HTR-8/SVneo (cell line): ENCODE results near the gene TSPAN12.
"Not testable (repeated sequence)": the region's sequence is repeated elsewhere in the genome, so short reads cannot be mapped to it uniquely, and the experiment has no call there.

ENCODE experiments used
- DNase-seq: peaks from one replicate; pipeline ENCODE4 v3.0.0; 2011; ENCODE audit warnings: low spot score, mixed read lengths; ENCODE audit not compliant: insufficient read length
- FAIRE-seq: peaks from 2 replicates; lab custom pipeline; 2011; peaks lifted over from hg19 to GRCh38; lab: Jason Lieb, UNC

TSPAN12 gene

DNA sequence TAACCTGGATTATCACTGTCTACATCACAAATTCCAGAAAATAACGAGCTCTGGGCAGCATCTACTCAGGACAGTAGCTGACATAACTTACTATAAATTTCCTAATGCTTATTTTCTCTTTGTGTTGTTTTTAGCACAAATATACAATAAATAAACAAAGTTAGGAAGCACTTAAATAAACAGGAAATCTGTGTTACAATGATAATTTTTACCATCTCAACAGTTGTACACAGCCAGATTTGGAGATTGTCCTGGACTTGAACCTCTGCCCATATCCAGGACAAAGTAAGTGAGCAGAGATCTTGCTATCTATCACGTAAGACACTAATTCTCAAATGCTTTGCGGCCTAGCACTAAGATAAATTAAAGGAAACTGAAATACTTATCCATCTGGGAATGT, 48.7 kb downstream of the TSPAN12 start:
- FAIRE-seq: no peak

DNA sequence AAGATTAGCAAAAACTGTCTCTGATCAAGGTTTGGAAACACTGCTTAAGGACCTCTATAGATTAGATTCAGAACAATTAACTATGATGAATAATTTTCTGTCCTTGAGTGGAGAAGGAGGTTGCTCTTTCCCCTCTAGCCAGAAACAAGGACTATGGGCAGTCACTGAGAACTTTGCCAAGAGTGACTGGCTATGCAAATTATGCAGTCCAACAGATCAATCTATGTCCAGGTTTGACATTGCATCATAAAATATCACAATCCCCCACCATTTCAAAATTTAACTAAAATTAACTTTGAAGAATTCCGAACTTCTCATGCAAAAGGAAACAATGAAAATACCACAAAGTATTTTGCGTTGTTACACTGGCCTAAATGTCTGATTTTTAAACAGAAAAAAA, 50.6 kb downstream of the TSPAN12 start:
- no peak for DNase-seq
- no peak for FAIRE-seq

More for the DNA sequence above, 48.7 kb downstream of the TSPAN12 start:
- no peak for DNase-seq

DNA sequence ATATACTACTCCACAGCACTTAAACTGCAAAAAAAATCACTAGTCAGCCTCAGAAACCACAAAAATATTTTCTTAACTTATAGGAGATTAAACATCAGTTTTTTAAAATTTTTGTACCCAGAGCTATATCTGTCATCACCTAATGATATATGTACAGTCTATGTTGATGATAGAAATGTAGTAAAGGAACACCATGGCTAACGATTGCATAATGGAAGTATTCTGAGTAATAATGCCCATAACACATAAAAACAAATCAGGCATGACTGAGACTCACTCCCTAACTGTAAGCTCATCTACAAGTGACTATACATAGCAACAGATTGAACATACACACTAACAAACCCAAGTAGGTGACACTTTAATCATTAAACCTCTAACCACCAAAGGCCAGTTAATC, 51.3 kb downstream of the TSPAN12 start:
- DNase-seq (no peak), FAIRE-seq (no peak)

DNA sequence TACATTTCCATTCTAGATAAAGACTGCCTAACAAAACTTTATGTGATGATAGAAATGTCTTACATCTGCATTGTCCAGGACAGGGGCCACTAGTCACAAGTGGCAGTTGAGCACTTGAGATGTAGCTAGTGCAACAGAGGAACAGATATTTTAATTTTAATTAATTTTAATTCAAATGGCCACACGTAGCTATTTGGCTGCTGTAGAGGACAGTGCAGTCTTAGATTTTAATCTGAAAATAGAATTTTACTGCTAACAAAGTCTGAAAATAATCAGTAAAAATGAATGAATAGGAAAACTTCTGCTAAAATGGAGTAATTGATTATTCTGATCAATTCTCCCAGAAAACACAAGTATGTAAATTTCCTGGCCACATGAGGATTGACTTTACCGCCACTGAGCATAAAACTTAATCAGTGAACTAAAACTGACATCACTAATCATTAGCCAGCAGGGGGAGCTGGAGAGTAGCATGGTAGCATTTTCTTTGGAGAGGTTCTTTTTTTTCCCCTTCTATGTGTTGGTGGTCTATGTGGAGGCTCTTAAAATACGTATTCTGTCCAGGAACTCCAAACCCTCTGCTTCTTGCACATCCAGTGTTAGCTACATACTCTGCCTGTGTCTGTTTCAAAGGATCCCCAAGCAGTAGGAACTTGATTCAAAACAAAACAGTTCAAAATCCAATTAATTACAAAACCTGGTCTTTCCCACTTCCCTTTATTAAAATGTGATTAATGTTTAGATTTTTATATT, 52.1 kb downstream of the TSPAN12 start:
- no peak for FAIRE-seq
- DNase-seq: peak; percentile 18

DNA sequence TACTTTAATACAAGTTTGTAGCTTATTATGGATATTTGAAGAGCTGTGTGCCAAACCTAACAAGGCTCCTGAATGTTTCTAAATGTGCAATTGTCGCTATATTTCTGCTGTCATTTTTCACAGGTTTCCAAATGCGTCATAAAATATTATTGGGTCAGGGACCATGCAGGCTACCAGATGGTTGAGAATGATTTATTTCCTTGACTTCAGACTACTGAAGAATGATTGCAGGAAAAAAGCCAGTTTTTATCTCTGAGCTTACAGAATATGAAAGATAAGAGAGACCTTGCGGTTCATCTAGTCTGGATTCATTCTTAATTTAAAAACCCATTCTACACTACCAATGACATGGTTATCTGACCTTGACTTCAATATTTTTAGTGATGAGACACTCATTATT, 55.2 kb downstream of the TSPAN12 start:
- FAIRE-seq: no peak
- DNase-seq: no peak

DNA sequence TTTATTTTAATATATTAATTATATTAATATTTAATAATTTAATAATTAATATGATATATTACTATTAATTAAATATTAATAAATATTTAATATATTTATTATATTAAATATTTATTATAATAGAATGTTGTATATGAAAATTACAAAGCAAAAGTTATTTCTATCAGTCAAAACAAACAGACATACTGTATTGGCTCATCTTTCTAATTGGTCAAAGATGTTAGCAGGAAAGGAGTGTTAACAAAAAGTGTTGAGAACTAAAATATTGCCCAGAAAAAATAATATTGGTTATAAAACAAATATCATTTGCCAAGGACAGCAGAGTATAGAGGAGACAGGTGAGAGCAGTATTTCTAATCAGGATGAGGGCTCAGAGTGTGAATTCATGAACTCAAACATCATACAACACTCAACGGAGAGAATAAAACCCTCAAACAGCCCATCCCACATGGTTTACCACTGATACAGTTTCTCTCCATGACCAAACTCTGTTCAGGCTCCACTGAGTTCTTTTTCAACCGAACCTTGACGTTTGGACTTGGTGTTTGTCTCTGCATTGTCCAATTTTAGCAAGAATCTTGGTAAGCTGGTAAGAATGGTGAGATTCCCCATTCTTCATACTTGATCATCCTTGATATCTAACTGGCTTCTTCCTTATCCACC, 58.0 kb downstream of the TSPAN12 start:
- no peak for FAIRE-seq
- no peak for DNase-seq

DNA sequence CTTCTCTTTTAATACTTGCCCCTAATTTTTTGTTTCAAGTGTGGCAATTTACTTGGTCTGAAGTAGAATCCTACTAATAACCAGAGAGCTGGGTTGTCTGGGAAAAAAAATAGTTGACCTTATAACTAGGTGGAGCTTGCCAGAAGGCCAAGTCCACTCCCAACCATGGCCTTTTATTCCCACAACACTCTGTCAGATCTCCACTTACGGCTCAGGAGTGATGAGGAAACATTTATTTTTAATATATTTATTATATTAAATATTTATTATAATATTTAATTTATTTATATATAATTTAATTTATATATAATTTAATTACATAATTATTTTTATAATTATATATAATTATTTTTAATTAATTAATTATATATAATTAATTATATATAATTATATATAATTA, 58.8 kb downstream of the TSPAN12 start:
- DNase-seq: no peak
- no peak for FAIRE-seq

DNA sequence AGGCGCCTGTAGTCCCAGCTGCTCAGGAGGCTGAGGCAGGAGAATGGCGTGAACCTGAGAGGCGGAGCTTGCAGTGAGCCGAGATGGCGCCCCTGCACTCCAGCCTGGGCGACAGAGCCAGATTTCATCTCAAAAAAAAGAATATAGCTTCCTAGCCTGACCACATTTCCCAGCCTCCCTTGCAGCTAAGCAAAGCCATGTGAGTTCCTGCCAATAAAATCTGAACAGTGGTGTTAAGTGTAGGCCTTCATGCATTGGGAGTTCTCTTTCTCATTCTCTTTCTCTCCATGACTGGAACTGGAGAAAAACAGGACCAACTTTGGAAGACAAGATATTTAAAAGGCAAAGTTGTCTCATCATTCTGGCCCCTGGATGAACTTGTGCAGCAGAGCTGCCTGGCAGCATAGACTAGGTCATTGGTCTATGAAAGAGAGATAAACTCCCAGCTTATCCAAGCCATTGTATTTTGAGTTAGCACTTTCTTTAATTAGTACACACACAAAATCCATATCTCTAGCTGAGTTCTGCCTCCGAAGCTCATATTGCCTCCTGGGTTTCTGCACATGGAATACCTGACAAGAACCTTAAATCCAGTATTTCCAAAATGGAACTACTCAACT, 60.8 kb downstream of the TSPAN12 start:
- no peak for FAIRE-seq
- no peak for DNase-seq

DNA sequence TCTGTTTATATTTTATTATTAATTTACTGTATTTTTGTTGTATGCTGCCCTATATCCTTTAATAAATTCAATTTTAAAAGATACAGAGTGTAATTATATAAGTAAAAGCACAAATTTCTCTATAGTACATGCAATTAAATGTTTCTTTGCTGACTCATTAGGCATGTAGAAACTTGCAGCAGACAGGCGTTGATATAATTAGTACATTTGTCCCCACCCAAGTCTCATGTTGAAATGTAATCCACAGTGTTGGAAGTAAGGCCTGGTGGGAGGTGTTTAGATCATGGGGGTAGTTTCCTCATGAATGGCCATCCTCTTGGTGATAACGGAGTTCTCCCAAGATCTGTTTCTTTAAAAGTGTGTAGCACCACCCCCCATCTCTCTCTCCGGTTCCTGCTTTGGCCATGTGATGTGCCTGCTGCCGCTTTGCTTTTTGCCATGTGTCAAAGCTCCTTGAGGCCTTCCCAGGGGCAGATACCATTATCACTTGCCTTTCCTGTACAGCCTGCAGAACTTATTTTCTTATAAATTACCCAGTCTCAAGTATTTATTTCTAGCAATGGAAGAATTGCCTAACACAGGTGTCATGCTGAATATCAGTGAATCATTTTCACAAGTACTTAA, 63.7 kb downstream of the TSPAN12 start:
- DNase-seq (no peak), FAIRE-seq (no peak)

DNA sequence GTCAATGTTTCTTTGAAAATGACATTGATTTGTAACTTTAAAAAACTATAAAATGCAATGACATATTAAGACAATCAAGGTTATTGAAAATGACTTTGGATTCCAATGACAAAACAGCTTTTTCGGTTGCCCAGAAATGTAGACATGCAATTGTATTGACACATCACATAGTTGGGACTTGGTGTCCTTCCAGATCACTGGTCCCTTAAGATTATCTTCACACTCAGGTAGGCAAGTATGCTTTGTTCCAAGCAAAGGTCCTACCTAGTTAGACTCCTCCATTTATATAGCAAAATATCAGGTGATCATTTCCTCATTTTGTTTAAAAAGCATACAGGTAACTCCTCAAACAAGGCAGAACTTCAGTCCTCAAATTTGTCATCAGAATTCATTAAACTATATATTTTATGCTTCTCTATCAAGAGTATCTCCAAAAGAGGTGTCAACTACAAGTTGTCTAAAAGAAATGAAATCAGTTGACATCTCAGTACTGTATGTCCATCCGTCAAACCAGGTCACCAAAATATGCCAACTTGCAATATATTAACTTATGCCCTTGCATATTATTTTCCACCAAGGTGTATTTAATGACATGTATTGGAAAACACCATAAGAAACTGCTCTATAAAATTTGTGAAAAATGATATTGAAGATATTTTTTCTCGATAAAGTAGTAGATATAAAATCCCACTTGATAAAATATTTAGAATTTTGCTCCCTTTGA, 64.6 kb downstream of the TSPAN12 start:
- FAIRE-seq (no peak), DNase-seq (no peak)

DNA sequence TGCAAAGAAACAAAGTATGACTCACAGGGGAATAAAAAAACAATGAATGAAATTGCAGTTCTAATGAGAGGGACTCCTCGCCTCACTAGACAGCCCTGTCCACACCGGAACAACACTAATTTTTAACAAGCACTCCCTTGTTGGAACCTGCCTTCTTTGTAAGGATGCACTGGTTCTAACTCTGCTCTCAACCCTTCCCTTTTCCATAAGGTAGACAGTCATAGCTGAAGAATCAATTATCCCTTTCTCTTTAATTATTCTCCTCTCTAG, 65.1 kb downstream of the TSPAN12 start:
- DNase-seq (no peak), FAIRE-seq (no peak)

DNA sequence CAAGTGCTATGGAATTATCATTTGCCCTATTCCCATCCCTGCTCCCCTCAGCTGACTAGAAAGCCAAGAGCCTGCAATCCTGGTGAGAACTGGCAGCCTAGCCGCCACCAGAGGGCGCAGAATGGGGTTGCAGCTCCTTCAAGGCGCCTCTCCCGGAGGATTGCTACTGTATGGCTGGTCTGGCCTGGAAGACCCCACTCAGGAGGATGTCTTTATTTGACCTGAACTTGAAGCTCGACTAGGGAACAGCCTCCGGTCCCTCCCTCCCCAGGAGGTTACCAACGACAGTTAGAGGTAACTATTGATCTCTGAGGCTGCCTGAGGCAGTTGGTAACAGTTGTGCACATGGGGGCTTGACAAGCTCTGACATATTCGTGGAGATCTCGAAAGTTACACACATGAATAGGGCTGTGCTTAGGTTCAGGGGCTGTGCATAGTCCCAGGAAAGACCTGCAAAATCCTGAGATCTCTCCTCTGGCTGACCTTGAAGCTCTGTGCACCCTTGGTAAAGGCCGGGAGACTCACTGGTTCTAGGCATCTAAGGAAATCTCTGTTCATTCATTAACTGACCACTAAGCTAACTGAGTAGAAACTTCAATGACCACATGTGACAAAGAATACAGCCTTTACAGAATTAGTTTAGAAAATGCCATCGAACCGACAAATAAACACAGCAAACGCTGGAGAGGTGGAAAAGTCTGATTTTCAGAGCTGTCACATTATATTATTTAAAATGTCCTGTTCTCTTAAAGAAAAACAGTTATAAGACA, 65.7 kb downstream of the TSPAN12 start:
- peak; percentile 26 for DNase-seq
- FAIRE-seq: no peak

DNA sequence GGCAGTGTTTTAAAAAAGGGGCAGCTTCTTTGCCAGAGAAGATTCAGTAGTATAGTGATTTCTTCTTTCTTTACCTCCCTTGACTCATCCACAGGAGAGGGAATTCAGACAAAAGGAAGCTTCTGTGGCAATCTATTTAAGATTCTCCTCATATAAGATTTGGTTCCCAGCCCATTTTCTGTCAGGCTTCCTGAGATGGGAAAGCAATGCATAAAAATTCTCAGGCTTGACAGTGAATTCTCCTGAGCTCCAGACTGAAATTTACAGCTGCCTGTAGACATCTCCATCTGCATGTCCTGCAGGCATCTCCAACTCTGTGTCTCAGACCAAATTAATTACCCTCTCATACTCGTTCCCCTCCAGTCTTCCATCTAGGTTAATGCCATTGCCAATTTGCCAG, 72.8 kb downstream of the TSPAN12 start:
- DNase-seq: no peak
- no peak for FAIRE-seq

DNA sequence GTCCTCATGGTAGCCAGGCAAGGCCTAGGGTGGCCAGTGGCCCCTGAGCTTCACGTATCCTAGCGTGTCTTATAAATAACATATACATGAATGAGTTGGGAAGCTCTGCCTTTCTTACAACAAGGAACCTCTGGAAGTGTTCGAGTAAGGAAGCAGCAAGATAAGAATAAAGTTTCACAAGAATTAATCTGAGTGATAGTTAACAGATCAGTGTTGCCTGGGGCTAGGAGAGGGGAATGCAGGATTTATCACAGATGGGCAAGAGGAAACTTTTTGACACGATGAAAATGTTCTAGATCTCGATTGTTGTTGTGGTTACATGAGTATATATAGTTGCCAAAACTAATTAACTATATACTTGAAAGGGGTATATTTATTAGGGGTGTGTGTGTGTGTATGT, 74.2 kb downstream of the TSPAN12 start:
- DNase-seq (no peak), FAIRE-seq (no peak)

DNA sequence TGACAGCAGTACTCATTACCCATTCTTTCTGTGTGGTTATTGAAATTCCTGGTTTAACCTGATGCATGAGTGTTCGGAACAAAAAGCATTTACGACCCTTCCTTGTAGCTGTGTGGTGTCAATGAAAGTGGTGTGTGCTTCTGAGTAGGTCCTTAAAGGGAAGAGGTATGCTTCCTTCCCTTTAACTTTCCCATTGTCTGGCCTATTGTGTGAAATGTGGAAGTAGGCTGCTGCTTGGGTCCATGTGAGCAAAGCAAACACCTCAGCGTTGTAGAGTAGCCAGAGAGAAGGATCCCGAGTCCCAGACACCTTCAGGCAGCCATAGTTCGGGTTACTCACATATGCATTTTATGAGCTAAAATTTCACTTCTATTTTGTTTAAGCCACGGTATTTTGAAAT, 74.7 kb downstream of the TSPAN12 start:
- FAIRE-seq (no peak), DNase-seq (no peak)

DNA sequence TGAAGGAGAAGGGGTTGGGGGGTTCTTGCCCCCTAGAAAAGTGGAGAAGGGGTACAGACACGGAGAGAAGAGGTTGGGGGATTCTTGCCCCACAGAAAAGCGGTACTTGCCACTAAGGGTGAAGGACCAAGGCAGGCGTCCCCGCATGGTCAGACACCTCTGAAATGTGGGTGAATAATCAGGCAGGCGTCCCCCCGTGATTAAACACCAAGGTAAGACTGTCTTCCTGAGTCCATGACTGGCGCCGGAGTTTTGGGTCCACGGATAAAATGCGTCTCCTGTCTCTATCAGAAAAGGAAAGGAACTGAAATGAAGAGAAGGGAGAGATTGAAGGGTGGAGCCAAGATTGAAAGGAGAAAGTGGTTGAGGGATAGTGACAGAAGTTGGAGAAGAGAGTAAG, 76.0 kb downstream of the TSPAN12 start:
- not testable (repeated sequence) for FAIRE-seq, DNase-seq

DNA sequence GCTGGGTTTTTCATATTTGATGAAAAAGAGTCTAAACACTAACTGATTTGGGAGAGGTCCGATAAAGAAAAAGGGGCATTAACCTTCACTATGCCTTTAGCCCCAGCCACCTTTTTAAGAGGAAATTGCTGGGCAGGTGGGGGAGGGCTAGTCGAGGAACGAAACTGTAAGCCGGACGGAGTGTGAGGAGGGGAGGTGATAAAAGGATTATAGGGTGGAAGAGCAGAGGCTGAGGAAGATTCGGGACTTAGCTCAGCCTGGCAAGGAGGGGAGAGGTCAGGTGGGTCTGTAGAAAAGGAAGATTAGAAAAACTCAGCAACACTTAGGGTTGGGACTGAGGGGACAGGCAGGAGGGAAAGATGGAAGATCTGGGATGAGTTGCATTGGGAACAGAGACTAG, 77.0 kb downstream of the TSPAN12 start:
- FAIRE-seq: no peak
- no peak for DNase-seq

DNA sequence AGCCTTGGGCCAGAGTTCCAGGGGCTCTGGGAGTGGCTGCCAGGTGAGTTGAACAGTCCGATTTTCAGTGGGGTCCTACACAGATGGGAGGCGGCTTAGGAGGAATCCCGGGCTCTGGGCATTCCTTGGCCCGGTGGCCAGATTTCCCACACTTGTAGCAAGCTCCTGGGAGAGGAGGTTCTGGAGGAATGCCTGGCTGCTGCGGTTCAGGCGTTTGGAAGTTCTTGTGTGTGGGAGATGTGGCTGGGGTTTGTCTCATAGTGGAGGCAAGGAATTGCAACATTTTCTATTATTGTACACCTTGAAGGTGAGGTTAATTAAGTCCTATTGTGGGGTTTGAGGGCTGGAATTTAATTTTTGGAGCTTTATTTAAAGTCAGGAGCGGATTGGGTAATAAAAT, 77.5 kb downstream of the TSPAN12 start:
- FAIRE-seq, DNase-seq: not testable (repeated sequence)

DNA sequence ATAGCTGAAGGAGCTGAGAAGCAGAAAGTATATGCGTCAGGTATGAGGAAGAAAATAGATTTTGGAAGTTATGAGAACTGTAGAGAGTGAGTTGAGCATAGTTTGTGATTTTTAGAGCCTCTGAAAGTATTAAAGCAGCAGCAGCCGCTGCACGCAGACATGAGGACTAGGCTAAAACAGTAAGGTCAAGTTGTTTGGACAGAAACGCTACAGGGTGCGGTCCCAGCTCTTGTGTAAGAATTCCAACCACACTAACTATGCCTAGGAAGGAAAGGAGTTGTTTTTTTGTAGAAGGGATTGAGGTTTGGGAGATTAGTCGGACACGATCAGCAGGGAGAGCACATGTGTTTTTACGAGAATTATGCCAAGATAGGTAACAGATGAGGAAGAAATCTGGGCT, 78.9 kb downstream of the TSPAN12 start:
- not testable (repeated sequence) for DNase-seq, FAIRE-seq

DNA sequence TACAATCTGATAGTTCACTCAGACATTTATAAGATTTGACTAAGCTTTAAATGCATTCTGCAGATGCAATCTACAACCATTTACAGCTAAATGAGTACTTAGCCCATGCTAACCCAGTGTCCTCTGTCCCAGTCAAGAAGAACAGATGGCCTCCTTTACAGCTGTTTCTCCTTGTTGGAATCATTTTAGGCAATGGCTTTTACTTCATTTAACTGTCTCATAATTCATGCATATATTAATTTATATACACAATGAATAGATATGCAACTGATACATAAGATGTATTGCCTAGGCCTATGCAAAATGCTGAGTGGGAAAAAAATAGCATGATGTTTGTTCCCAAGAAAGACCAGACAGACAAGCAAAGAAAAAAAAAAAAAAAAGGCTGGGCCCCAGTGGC, 82.2 kb downstream of the TSPAN12 start:
- DNase-seq: no peak
- FAIRE-seq: no peak
